Ammon's horn (tissue), 1 donor: ENCODE data around the gene CDC42EP1.
"Not testable (repeated sequence)": the region's sequence is repeated elsewhere in the genome, so short reads cannot be mapped to it uniquely, and the experiment has no call there.

Experiments
- DNase-seq: peaks from one replicate; pipeline ENCODE4 v3.0.0-alpha.2; 2016; ENCODE audit warnings: low spot score

The CDC42EP1 gene

GRCh38 chr22:37559901-37560607 lies at the start of gene CDC42EP1:
CDC42EP1 (plus strand) TSS chr22:37560480; CDS start chr22:37566350, 5,870 bp downstream.
- peak; percentile 63 for DNase-seq

DNA sequence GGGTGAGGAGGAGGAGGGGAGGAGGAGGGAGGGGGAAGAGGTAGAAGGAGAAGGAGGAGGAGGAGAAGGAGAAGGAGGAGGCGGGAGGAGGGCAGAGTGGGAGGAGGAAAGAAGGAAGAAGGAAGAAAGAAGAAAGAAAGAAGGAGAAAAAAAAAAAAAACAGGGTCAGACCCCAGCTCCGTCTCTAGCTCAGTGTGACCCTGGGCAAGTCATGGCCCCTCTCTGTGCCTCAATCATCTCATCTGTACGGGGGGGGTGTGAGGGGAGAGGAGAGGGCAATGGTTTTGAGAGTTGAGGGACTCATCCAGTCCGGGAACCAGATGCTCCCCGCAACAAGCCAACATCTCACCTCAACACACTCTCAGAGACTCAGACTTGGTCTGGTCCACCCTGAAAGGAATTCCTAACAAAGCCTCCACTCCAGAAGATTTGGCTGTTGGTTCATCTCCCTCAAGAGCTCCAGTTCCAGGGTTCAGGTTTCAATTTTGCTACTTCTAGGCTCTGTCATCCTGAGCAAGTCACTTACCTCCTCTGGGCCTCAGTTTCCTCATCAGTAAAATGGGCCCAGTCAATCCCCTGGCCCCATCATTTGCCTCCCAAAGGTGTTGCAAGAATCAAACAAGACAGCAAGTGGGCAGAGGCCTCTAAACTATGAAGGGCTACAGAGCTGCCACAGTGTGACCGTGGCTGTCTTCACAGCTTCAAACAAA lies 48.7 kb upstream of the CDC42EP1 start:
- DNase-seq: no peak

GRCh38 chr22:37514526-37515051 lies 45.7 kb upstream of the CDC42EP1 start:
- DNase-seq: no peak

GRCh38 chr22:37515901-37516300 lies 44.4 kb upstream of the CDC42EP1 start:
- DNase-seq: no peak

GRCh38 chr22:37516456-37516855 lies 43.8 kb upstream of the CDC42EP1 start:
- no peak for DNase-seq

DNA sequence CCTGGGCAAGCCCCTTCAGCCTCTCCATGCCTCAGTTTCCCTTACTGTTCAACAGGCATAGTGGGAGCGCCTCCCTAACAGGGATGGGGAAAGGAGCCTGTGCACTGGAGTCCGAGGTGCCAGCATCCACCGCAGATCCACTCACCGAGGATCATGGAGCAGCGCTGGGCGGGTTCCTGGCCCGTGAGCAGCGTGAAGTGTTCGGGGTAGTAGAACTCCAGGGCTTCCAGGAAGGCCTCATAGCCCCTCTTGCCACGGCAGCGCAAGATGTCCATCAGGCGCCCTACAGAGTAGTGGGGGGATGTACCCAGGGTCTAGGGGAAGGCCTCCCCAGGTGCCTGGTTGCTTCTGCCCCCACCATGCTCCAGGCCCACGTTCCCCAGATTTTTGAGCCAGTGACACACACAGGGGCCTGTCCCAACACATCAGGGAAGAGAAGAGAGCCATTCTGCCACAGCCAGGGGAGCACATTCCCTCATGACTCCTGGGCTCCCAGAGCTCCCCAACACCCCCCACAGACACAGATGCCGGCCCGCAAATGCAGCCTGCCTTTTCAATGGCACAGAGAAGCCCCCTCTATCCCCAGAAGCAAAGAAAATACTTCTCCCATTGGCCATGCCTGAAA lies 42.3 kb upstream of the CDC42EP1 start:
- no peak for DNase-seq

GRCh38 chr22:37518509-37519267 lies 41.6 kb upstream of the CDC42EP1 start:
- no peak for DNase-seq

DNA sequence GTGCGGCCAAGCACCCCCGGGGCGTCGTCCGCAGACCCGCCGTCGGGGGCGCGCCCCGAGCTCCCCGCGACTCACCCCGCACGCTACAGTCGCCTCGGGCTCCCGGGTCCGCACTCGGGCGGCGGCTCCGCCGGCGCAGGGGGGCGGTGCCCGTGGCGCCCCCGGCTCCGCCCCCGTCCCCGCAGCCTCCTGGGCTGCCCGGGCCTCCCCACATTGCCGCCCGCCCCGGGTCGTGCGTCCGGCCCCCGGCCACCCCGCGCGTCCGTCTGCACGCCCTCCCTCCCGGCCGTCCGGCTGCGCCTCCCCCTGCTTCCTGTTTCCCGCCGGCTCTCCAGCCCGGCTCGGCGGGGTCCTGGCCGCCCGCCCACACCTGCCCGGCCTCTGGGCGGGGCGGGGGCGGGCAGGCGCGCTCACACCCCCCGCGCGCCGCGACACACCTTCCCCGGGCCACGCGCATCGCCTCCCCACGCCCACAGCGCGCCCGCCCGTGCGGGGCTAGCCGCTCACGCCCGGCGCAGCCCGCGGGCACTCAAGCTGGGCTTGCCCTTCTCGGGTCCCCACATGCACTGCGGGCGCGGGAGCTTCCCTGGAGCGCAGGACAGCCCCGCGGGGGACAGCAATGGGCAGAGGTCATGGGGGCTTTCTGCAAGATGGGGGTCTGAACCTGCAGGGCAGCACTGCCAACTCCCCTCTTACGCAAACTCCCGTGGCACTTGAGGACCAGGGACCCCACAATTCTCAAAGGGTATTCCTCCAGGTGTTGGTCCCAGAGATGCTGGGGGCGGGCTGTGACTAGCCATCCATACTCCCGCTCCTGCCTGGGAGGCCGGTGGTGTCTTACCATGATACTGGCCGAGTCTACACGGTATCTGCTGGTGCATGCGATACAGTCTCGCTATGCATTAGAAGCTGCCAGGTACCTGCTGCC lies 40.7 kb upstream of the CDC42EP1 start, which contains the start of gene CARD10:
Gene CARD10, minus strand, starts transcription at position 148 of the 928 bp plus-strand sequence. CDS start 215 bp downstream, outside the sequence.
- no peak for DNase-seq

GRCh38 chr22:37520776-37521191 lies 39.5 kb upstream of the CDC42EP1 start:
- no peak for DNase-seq

DNA sequence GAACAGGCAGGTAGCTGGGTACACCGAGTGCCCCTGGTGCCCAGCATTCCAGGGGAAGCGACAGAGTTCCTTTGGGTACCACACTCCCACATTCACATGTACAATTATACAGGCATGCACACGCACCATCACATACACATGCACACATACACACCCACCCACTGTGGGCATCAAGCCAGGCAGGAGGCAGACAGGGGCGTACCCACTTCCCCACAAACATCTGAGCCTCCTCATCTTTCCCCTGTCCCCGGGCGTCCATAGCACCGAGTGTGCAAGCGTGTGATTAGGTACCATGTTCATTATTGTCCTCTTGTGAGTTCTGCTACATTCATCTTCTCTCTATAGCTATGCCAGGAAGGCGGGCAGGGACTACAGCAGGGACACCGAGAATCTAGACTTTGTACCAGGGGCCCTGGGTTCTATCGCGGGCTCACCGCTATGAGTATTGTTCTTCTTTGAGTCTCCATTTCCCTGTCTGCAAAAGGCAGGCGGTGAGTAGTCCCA lies 39.0 kb upstream of the CDC42EP1 start:
- no peak for DNase-seq

DNA sequence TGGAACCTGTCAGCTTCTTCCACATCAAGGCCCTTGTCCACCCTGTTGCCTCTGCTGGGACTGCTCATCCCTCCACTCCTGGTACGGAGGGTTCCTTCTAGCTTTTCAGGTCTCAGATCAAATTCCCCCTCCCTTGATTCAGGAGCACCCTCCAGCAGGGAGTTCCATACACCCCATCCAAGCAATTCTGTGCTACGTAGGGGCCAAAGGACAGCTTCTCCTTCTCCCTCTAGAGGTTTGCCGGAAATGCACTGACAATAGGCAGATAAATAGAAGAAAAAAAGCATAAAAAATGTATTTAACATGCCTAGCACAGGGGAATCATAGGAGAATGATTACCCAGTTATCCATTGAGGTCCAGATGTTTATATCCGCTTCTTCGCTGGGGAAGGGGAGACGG lies 37.8 kb upstream of the CDC42EP1 start:
- no peak for DNase-seq

- no peak for DNase-seq
Observed at GRCh38 chr22:37525073-37525745, 35.1 kb upstream of the CDC42EP1 start.

- DNase-seq: no peak
Observed at GRCh38 chr22:37525746-37526350, 34.4 kb upstream of the CDC42EP1 start.

- no peak for DNase-seq
Observed at GRCh38 chr22:37526376-37526775, 33.9 kb upstream of the CDC42EP1 start.

- DNase-seq: not testable (repeated sequence)
Observed at GRCh38 chr22:37527081-37527752, 33.1 kb upstream of the CDC42EP1 start.

DNA sequence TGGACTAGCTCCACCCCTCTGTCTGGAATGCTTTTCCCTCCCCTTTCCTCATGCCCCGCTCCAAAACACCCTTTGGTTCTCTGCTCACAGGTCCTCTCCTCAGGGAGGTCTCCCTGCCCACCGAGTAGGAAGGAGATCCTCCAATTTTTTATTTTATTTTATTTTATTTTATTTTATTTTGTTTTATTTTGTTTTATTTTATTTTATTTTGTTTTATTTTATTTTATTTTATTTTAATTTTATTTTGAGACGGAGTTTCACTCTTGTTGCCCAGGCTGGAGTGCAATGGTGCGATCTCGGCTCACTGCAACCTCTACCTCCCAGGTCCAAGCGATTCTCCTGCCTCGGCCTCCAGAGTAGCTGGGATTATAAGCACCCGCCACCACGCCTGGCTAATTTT lies 32.3 kb upstream of the CDC42EP1 start:
- DNase-seq: not testable (repeated sequence)

DNA sequence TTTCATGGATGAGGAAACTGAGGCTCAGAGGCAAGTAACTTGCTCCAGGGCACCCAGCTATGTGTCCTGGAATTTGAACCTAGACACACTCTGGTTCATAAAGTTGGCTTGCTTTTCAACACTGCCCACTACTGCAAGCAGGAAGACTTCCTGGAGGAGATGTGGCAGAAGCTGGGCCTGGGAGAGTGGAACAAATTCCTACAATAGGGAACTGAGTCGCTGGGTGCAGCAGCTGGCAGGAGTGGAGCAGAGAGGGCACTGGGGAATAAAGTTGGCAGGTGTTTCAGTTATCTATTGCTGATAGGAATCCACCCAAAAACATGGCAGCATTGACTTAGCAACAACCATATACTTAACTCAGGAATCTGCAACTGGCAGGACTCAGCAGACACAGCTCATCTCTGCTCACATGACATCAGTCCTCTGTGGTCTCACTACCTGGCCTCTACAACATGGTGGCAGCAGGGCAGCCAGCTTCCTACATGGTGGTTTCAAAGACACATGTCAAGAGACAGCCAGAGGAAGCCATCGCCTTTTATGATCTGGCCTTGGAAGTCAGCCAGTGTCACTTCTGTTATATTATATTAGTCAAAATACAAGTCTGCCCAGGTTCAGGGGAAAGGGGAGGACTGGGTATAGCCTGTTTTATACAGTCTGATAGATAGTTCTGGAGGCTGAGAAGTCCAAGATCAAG lies 30.5 kb upstream of the CDC42EP1 start:
- no peak for DNase-seq

DNA sequence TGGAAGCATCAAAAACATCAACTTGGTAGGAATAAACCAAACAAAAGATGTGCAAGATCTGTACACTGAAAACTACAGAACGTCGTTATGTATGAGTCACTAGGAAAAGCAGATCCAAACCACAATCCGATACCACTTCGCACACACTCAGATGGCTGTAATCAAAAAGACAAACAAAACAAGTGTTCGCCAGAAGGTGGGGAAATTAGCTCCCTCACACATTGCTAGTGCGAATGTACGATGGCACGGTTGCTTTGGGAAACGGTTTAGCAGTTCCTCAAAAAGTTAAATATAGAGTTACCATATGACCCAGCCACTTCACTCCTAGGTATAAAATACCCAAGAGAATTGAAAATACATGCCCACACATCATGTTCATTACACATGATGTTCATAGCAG lies 26.3 kb upstream of the CDC42EP1 start:
- DNase-seq: peak; percentile 84
